GM12872 (cell line): ENCODE data around the gene NPBWR2.
A peak's percentile ranks its signal among the peaks of the same experiment; 100 is the strongest.

Experiments
- CTCF ChIP-seq: IDR thresholded peaks from 3 replicates; pipeline ENCODE4 v1.5.1; 2011; ENCODE audit warnings: low read depth, mild to moderate bottlenecking, low read length, moderate library complexity; ENCODE audit not compliant: insufficient read depth

NPBWR2 gene

GRCh38 chr20:64131406-64131805 is 24.0 kb upstream of the NPBWR2 start:
- peak; percentile 37 for TF ChIP-seq CTCF

- no peak for TF ChIP-seq CTCF
These were observed 23.5 kb upstream of the NPBWR2 start for GRCh38 chr20:64130876-64131275.

- TF ChIP-seq CTCF: no peak
These were observed 22.9 kb upstream of the NPBWR2 start for GRCh38 chr20:64130271-64130670.

- TF ChIP-seq CTCF: no peak
These were observed 21.9 kb upstream of the NPBWR2 start for GRCh38 chr20:64129146-64129782.

GRCh38 chr20:64121586-64121985 is 14.2 kb upstream of the NPBWR2 start:
- TF ChIP-seq CTCF: no peak

- TF ChIP-seq CTCF: no peak
These were observed 12.4 kb upstream of the NPBWR2 start for GRCh38 chr20:64119681-64120341.

GRCh38 chr20:64119301-64119680 is 11.9 kb upstream of the NPBWR2 start:
- no peak for TF ChIP-seq CTCF
